Breast epithelium (tissue), 4 donors: ENCODE results near the gene CADM1. TPM values are rescaled to one million over a fixed set of nuclear protein-coding genes. Genes with fewer than 3 reads are reported as not detected.

Experiments used
- DNase-seq, 2 donors: peaks; one replicate each; pipeline ENCODE4 v3.0.0-alpha.2; 2019; ENCODE audit warnings: low spot score in 2 of 2
- H3K27ac ChIP-seq, 2 donors: fragments of 200-600 bp; sonication (generic) in 1 of 2; one replicate each; pipeline ENCODE4 v1.5.1; 2016 to 2019; ENCODE audit warnings: mild to moderate bottlenecking in 1 of 2
- H3K27me3 ChIP-seq, 2 donors: fragments of 200-600 bp; sonication (generic) in 1 of 2; one replicate each; pipeline versions ENCODE4 v1.5.1 to v1.6.0; 2017 to 2019; ENCODE audit warnings: control low read depth in 1 of 2, mild to moderate bottlenecking in 1 of 2
- H3K36me3 ChIP-seq: fragments of 200-600 bp; one replicate; pipeline ENCODE4 v1.5.1; 2019
- H3K4me1 ChIP-seq, 2 donors: fragments of 200-600 bp; sonication (generic); one replicate each; pipeline ENCODE4 v1.5.1; 2016 to 2019; ENCODE audit warnings: control low read depth in 1 of 2
- H3K4me3 ChIP-seq, 3 donors: fragments of 200-600 bp; sonication (generic); 1 replicate in 2 of 3; 2 replicates in 1 of 3; pipeline ENCODE4 v1.5.1; 2016 to 2019; ENCODE audit warnings: mild to moderate bottlenecking in 3 of 3, moderate library complexity in 2 of 3
- H3K9me3 ChIP-seq, 2 donors: fragments of 200-600 bp; sonication (generic) in 1 of 2; one replicate each; pipeline ENCODE4 v1.5.1; 2016 to 2019; ENCODE audit warnings: control low read depth in 1 of 2
- POLR2A ChIP-seq: fragments of 450-650 bp; IDR thresholded peaks from one replicate; pipeline ENCODE4 v1.6.1; 2016; ENCODE audit warnings: antibody characterized with exemption, mild to moderate bottlenecking, moderate library complexity
- POLR2AphosphoS5 ChIP-seq, 3 donors: sonication (generic); formaldehyde crosslinking; IDR thresholded peaks; one replicate each; pipeline ENCODE4 v1.6.1; 2017; ENCODE audit warnings: antibody characterized with exemption in 3 of 3
- intact Hi-C: fragments of 100-400 bp; cut with DNase I; formaldehyde crosslinking; loops from one replicate; pipeline ENCODE4 v1.15.1; 2023; ENCODE audit warnings: low total_unique reads
- total RNA-seq, 3 donors: library from RNA; depleted of rRNA; stranded (reverse); fragments of >200 nt; gene quantifications; one replicate each; pipeline ENCODE4 v1.1.0, GENCODE V29; 2016
- TF ChIP-seq, protein P1 (sequence below), 3 donors: fragments of 450-650 bp; IDR thresholded peaks; one replicate each; pipeline ENCODE4 v1.5.1; 2016 to 2017; ENCODE audit warnings: antibody characterized with exemption in 3 of 3, mild to moderate bottlenecking in 3 of 3, moderate library complexity in 3 of 3

Gene CADM1
- total RNA-seq, 3 donors from 2014 or later = 5.3 to 48.4 (median 33.1) TPM

DNA sequence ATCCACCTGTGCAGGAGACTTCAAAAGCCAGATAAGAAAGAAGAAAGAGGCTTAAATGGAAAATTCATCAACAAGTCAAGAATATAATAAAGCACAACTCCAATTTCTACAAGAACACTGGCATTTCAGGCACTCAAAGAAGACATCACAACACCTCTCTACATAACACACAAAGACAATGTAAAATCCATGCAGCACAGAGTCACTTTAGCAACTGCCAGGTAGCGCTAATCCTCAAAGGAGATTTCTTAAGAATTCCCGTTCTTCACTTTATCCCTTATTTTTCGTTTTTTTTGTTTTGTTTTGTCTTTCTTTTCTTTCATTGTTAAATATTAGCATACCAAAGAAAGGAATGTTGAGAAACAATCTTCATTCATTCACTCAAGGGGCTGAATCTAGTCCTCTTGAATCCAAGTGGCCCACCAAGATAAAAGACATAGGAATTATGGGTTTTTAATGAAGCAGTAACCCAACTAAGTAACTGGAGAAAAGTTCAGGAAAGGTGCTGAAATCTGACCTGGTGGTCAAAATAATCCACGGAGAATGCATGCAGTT lies 95.0 kb downstream of the CADM1 start:
- H3K4me3 ChIP-seq = no peak overlapping the region
- intact Hi-C loops = no loop called here
- no peaks in the 10 kb centered on the region for H3K36me3 ChIP-seq
- no peaks in the 10 kb centered on the region for H3K9me3 ChIP-seq
- TF ChIP-seq POLR2A = no peak
- no peak for TF ChIP-seq POLR2AphosphoS5 (IDR thresholded peaks at IDR 0.05)
- TF ChIP-seq, protein P1, sequence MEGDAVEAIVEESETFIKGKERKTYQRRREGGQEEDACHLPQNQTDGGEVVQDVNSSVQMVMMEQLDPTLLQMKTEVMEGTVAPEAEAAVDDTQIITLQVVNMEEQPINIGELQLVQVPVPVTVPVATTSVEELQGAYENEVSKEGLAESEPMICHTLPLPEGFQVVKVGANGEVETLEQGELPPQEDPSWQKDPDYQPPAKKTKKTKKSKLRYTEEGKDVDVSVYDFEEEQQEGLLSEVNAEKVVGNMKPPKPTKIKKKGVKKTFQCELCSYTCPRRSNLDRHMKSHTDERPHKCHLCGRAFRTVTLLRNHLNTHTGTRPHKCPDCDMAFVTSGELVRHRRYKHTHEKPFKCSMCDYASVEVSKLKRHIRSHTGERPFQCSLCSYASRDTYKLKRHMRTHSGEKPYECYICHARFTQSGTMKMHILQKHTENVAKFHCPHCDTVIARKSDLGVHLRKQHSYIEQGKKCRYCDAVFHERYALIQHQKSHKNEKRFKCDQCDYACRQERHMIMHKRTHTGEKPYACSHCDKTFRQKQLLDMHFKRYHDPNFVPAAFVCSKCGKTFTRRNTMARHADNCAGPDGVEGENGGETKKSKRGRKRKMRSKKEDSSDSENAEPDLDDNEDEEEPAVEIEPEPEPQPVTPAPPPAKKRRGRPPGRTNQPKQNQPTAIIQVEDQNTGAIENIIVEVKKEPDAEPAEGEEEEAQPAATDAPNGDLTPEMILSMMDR (IDR thresholded peaks at IDR 0.05) = no peak
- H3K27me3 ChIP-seq = no peaks in the 10 kb centered on the region
- no peaks in the 10 kb centered on the region for H3K4me1 ChIP-seq
- no peak overlapping the region for H3K27ac ChIP-seq
- no peak for DNase-seq

DNA sequence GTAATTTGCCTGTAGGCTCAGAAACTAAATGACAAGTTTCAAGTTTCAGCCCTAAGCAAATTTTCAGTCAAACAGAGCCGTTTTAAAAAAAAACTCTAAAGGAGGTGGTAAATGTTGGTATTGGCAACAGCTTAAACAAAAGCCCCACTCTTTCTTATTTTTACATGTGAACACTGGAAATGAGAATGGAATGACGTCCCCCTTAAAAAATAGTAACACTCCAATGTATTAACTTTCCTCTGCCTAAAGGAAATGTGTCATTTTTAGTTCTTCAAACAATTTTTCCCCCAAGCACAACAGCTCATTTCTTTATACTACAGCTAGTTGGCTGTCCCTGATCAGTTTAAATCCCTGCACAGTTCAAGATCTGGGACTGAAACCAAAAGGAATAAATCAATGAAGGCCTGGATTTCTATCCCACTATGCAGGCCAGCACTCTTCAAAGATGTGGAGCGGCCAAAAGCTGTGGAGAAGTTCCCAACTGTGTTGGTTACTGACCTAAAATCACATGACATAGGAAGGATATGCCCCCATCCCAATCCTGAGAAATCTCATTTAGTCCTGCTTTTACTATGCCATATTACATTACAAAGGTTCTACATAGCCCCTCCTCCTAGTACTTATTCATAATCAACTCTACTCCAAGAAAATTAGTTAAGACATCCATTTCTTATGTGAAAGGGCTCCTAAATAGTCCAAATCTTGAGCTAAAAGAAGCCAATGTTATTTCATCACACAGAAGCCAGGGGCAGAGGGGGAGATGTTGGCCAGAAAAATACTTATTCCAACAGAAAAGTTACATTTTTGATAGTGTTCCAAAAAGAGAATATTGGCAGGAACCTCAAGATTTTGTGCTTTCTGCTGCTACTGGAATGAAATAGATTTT lies 95.9 kb downstream of the CADM1 start:
- intact Hi-C loops = no loop called here

DNA sequence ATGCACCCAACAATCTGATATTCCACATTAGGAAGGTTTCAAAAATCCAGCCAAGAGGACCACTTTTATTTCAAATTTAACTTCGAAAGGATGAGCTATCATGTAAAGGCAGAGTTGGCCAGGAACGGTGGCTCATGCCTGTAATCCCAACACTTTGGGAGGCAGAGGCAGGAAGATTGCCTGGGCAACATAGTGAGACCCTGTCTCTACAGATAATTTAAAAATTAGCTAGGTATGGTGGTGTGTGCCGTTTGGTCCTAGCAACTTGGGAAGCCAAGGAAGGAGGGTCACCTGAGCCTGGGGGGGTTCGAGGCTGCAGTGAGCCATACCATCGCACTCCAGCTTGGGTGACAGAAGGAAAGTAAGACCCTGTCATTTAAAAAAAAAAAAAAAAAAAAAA lies 96.7 kb downstream of the CADM1 start:
- no peaks in the 10 kb centered on the region for H3K4me1 ChIP-seq
- no peak for DNase-seq
- no peaks in the 10 kb centered on the region for H3K9me3 ChIP-seq
- no peak overlapping the region for H3K27ac ChIP-seq
- H3K27me3 ChIP-seq = no peaks in the 10 kb centered on the region
- no peak overlapping the region for H3K4me3 ChIP-seq
- no peaks in the 10 kb centered on the region for H3K36me3 ChIP-seq
- intact Hi-C loops = no loop called here
- TF ChIP-seq, protein P1 (IDR thresholded peaks at IDR 0.05) = no peak
- TF ChIP-seq POLR2AphosphoS5 (IDR thresholded peaks at IDR 0.05) = no peak
- TF ChIP-seq POLR2A = no peak

More for the DNA sequence above, 95.9 kb downstream of the CADM1 start:
- no peak for DNase-seq
- no peaks in the 10 kb centered on the region for H3K4me1 ChIP-seq
- no peak overlapping the region for H3K27ac ChIP-seq
- no peaks in the 10 kb centered on the region for H3K9me3 ChIP-seq
- H3K36me3 ChIP-seq = no peaks in the 10 kb centered on the region
- H3K4me3 ChIP-seq = no peak overlapping the region
- TF ChIP-seq POLR2AphosphoS5 (IDR thresholded peaks at IDR 0.05) = peak in 1 of 3 donors; percentile 22
- no peak for TF ChIP-seq POLR2A
- no peaks in the 10 kb centered on the region for H3K27me3 ChIP-seq

DNA sequence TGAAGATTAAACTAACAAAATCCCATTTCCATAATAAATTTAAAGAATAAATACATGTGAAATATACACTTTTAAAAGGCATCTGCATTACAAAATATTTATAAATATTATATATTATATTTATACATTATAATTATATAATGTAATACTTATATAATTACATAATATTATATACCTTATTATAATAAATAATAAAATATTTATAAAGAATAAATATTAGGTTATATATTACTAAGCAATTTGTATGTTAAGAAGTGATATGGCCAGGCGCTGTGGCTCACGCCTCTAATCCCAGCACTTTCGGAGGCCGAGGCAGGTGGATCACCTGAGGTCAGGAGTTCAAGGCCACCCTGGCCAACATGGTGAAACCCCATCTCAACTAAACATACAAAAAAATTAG lies 97.8 kb downstream of the CADM1 start:
- no peaks in the 10 kb centered on the region for H3K9me3 ChIP-seq
- intact Hi-C loops = no loop called here
- no peak overlapping the region for H3K4me3 ChIP-seq
- DNase-seq = no peak
- H3K27ac ChIP-seq = no peak overlapping the region
- no peak for TF ChIP-seq POLR2A
- TF ChIP-seq POLR2AphosphoS5 (IDR thresholded peaks at IDR 0.05) = no peak
- TF ChIP-seq, protein P1 (IDR thresholded peaks at IDR 0.05) = no peak
- no peaks in the 10 kb centered on the region for H3K4me1 ChIP-seq
- no peaks in the 10 kb centered on the region for H3K27me3 ChIP-seq
- H3K36me3 ChIP-seq = no peaks in the 10 kb centered on the region

DNA sequence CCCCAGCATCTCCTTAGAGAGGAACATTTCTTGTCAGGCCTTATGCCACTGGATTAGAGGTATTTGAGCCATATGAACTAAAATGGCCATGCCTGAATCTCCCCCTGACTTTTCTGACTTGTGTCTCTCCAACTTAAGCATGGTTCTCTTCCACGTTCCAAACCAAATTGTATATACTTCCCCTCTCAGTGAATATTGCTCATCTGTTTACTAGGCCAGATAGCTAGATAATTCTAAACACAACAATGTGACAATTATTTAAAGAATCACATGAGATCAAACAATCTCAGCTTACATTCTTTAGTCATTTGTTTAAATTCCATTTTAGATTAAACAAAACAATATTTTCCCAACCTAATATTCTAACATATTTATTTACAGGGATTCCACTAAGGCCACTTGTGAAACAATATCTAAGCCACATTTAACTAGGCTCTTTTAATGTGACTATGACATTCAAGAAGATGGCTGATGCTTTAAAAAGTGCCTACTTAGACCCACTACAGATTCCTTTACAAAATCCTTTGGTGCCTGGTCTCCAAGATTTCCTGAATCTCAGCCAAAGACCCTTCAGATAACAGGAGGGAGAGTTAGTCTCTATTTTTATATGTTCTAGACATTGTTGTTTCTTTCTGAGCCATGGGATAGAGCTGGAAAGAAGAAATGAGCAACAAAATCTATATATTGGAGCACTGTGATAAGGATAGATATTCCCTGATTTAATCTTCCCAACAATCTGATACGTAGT lies 105.7 kb downstream of the CADM1 start:
- H3K27me3 ChIP-seq = no peaks in the 10 kb centered on the region
- H3K4me1 ChIP-seq = no peaks in the 10 kb centered on the region
- no peaks in the 10 kb centered on the region for H3K9me3 ChIP-seq
- TF ChIP-seq, protein P1 (IDR thresholded peaks at IDR 0.05) = no peak
- TF ChIP-seq POLR2A (no peak), POLR2AphosphoS5 (IDR thresholded peaks at IDR 0.05) (no peak)
- no peaks in the 10 kb centered on the region for H3K36me3 ChIP-seq
- DNase-seq = no peak
- H3K4me3 ChIP-seq = no peak overlapping the region
- intact Hi-C loops = no loop called here
- no peak overlapping the region for H3K27ac ChIP-seq
